ENCODE data around the gene LARGE1. TPM values are rescaled to one million over a fixed set of nuclear protein-coding genes. Genes with fewer than 3 reads are reported as not detected.

Gene LARGE1
- total RNA-seq, 1 experiment from 2014 or later, result 23.5 TPM

- Histone ChIP-seq H3K4me3 (no peak overlapping the region), H3K36me3 (no peaks in the 10 kb centered on the region), H3K27me3 (no peaks in the 10 kb centered on the region), H3K9me3 (replicated peaks) (no peaks in the 10 kb centered on the region), H3K4me1 (peaks cover 20% of the 10 kb centered on the region), H3K27ac (peak overlapping the region; percentile 81; the same call in 1 of the 2 replicates)
- no peak for DNase-seq
These were observed 584.5 kb downstream of the LARGE1 start for GRCh38 chr22:33335611-33336279.

DNA sequence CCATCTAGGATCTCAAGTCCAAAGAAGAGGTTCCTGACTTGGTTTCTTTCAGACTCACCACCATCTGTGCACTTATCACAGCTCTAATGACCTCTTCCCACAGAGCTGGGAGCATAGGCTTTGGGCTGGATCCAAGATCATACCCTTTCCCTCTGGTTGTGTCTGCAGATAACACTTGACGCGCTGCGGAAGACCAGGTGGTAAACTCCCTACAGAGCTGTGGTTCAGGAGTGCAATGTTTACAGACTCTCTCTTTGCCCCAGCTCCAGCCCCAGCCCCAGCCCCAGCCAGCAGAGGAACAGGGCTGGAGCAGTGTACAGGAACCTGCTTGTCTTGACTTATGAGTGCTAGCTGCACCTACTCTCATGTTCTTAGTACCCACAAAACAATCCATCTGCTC lies 587.7 kb downstream of the LARGE1 start:
- no peak overlapping the region for H3K4me3 ChIP-seq
- peak; percentile 13 to 43 for DNase-seq
- peaks cover 20% of the 10 kb centered on the region for H3K4me1 ChIP-seq
- no peaks in the 10 kb centered on the region for H3K36me3 ChIP-seq
- no peak overlapping the region for H3K27ac ChIP-seq
- no peaks in the 10 kb centered on the region for H3K27me3 ChIP-seq
- H3K9me3 ChIP-seq (replicated peaks), result no peaks in the 10 kb centered on the region

GRCh38 chr22:33331017-33331416 lies 589.3 kb downstream of the LARGE1 start:
- Histone ChIP-seq H3K4me1 (peaks cover 20% of the 10 kb centered on the region), H3K4me3 (no peak overlapping the region), H3K36me3 (no peaks in the 10 kb centered on the region), H3K9me3 (replicated peaks) (no peaks in the 10 kb centered on the region), H3K27ac (no peak overlapping the region), H3K27me3 (no peaks in the 10 kb centered on the region)
- no peak for DNase-seq

GRCh38 chr22:33330534-33330933 lies 589.7 kb downstream of the LARGE1 start:
- H3K9me3 ChIP-seq (replicated peaks), result no peaks in the 10 kb centered on the region
- peaks cover 20% of the 10 kb centered on the region for H3K4me1 ChIP-seq
- H3K27ac ChIP-seq, result no peak overlapping the region
- no peaks in the 10 kb centered on the region for H3K36me3 ChIP-seq
- H3K4me3 ChIP-seq, result no peak overlapping the region
- DNase-seq, result no peak
- no peaks in the 10 kb centered on the region for H3K27me3 ChIP-seq

GRCh38 chr22:33329398-33329797 lies 590.9 kb downstream of the LARGE1 start:
- Histone ChIP-seq H3K9me3 (replicated peaks) (no peaks in the 10 kb centered on the region), H3K36me3 (no peaks in the 10 kb centered on the region), H3K4me3 (no peak overlapping the region), H3K27ac (no peak overlapping the region), H3K27me3 (no peaks in the 10 kb centered on the region), H3K4me1 (peaks cover 10% of the 10 kb centered on the region; the same call in 1 of the 2 replicates)
- no peak for DNase-seq

DNA sequence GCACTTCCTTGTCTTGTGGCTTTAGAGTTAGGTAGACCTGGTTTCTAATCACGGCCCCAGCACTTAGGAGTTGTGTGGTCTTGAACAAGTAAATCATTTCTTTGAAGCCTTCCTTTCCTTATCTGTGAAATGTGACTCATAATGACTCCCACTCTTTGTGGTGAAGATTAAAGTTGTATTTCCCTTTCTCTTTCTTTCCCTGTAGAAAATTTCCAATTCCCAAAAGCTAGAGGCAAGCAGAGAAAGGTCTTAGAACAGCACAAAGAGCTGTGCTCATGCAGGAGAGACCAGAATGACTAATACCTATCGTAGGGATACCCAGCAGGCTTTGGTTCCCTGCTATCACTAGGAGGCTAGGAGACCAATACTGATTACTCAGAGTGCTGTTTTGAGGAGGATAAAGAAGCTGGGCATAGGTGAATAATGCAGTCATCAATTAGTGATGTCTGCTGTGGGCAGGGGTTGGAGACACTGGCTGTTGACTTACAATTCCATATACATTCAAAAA lies 591.4 kb downstream of the LARGE1 start:
- Histone ChIP-seq H3K27ac (no peak overlapping the region), H3K36me3 (no peaks in the 10 kb centered on the region), H3K27me3 (no peaks in the 10 kb centered on the region), H3K9me3 (replicated peaks) (no peaks in the 10 kb centered on the region), H3K4me1 (peaks cover 6% of the 10 kb centered on the region; the same call in 1 of the 2 replicates), H3K4me3 (no peak overlapping the region)
- DNase-seq, result peak in 1 of 2 experiments; percentile 10

- H3K27me3 ChIP-seq, result no peaks in the 10 kb centered on the region
- no peaks in the 10 kb centered on the region for H3K9me3 ChIP-seq (replicated peaks)
- no peaks in the 10 kb centered on the region for H3K36me3 ChIP-seq
- peaks cover 1% of the 10 kb centered on the region; the same call in 1 of the 2 replicates for H3K4me1 ChIP-seq
- H3K4me3 ChIP-seq, result no peak overlapping the region
- no peak for DNase-seq
- H3K27ac ChIP-seq, result no peak overlapping the region
These were observed 592.9 kb downstream of the LARGE1 start for GRCh38 chr22:33327348-33327860.

GRCh38 chr22:33326540-33327295 lies 593.6 kb downstream of the LARGE1 start:
- DNase-seq, result no peak
- no peaks in the 10 kb centered on the region for H3K27me3 ChIP-seq
- H3K9me3 ChIP-seq (replicated peaks), result no peaks in the 10 kb centered on the region
- H3K36me3 ChIP-seq, result no peaks in the 10 kb centered on the region
- no peaks in the 10 kb centered on the region for H3K4me1 ChIP-seq
- H3K4me3 ChIP-seq, result no peak overlapping the region
- H3K27ac ChIP-seq, result no peak overlapping the region

DNA sequence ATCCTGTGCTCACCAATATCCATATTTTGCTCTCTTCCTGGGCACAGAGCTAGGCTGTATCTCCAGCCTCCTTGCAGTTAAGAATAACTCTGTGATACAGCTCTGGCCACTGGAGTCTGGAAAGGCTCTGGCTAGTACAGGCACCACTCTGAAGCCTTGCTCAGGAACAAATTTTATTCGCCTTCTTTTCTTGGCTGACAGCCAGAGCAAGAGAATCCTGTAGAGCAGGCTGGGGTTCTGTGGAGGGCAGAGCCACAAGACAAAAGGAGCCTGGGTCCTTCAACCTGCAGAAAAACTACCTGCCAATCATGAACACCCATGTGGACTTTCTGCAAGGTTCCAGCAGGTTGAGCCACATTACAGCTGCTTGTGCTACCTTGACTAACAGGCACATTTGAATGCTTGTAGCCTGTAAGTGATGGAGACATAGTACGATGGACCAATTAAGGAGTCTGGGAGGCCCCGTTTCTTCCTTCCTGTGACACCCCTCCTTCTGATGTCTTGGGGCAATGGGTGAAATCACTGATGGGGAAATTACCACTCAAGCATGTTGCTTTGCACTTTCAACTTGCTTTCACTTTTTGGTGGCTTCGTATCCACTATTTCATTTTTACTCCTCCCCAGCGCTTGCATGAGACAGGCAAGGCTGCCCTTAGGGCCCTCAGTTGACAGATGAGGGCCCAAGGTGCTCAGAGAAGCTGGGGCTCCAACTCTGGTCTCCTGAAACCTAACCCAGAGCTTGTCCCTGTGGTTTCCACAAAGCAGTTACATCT lies 594.9 kb downstream of the LARGE1 start:
- Histone ChIP-seq H3K27ac (no peak overlapping the region), H3K4me3 (no peak overlapping the region), H3K4me1 (no peaks in the 10 kb centered on the region), H3K36me3 (no peaks in the 10 kb centered on the region), H3K27me3 (no peaks in the 10 kb centered on the region), H3K9me3 (replicated peaks) (no peaks in the 10 kb centered on the region)
- DNase-seq, result peak in 1 of 2 experiments; percentile 19

- DNase-seq, result no peak
- Histone ChIP-seq H3K27ac (no peak overlapping the region), H3K36me3 (no peaks in the 10 kb centered on the region), H3K9me3 (replicated peaks) (no peaks in the 10 kb centered on the region), H3K4me1 (no peaks in the 10 kb centered on the region), H3K27me3 (no peaks in the 10 kb centered on the region), H3K4me3 (no peak overlapping the region)
These were observed 596.0 kb downstream of the LARGE1 start for GRCh38 chr22:33324228-33324627.

GRCh38 chr22:33321466-33321865 lies 598.8 kb downstream of the LARGE1 start:
- Histone ChIP-seq H3K9me3 (replicated peaks) (no peaks in the 10 kb centered on the region), H3K4me3 (no peak overlapping the region), H3K4me1 (no peaks in the 10 kb centered on the region), H3K27me3 (no peaks in the 10 kb centered on the region), H3K36me3 (no peaks in the 10 kb centered on the region), H3K27ac (no peak overlapping the region)
- DNase-seq, result no peak

DNA sequence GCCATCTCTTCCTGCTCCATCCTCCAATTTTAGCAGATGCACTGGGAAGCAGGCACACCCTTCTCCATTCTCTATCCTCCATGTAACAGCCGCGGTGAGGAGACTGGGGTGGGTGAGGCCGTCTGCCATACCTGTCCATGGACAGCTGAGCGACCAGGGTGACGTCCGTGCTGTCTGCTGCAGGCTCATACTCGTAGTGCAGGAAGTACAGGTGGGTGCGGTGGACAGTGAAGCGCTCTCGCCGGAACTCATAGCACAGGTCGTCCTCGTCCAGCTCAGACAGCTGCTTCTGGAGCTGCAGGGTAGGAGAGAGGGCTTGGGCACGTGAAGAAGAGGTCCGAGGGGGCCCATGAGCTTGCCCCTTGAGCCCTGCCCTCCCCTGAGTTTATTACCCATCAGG lies 604.3 kb downstream of the LARGE1 start:
- Histone ChIP-seq H3K4me3 (no peak overlapping the region), H3K36me3 (no peaks in the 10 kb centered on the region), H3K27me3 (no peaks in the 10 kb centered on the region), H3K9me3 (replicated peaks) (no peaks in the 10 kb centered on the region), H3K27ac (no peak overlapping the region), H3K4me1 (no peaks in the 10 kb centered on the region)
- no peak for DNase-seq

GRCh38 chr22:33315117-33315516 lies 605.2 kb downstream of the LARGE1 start:
- no peak for DNase-seq
- Histone ChIP-seq H3K9me3 (replicated peaks) (no peaks in the 10 kb centered on the region), H3K36me3 (no peaks in the 10 kb centered on the region), H3K4me3 (no peak overlapping the region), H3K27me3 (no peaks in the 10 kb centered on the region), H3K4me1 (no peaks in the 10 kb centered on the region), H3K27ac (no peak overlapping the region)

DNA sequence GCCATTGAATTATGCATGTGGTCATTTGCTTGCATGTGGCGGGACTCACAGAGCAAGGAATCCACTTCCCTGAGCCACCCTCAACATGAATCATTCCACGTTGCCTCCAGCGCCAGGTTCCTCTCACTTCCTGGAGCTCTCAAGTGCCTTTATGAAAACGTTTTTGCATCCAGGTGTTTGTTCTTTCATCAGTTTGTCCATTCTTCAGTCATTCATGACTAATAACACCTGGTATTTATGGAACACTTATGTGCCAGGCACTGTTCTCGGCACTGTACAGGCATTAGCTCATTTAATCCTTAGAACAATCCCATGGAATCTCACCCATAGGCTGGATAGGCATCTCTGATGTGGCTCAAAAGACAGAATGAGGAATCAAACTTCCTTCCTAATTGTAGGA lies 606.0 kb downstream of the LARGE1 start:
- H3K36me3 ChIP-seq, result no peaks in the 10 kb centered on the region
- H3K9me3 ChIP-seq (replicated peaks), result no peaks in the 10 kb centered on the region
- H3K27ac ChIP-seq, result no peak overlapping the region
- no peak overlapping the region for H3K4me3 ChIP-seq
- no peak for DNase-seq
- H3K4me1 ChIP-seq, result no peaks in the 10 kb centered on the region
- no peaks in the 10 kb centered on the region for H3K27me3 ChIP-seq

GRCh38 chr22:33303099-33303498 lies 617.2 kb downstream of the LARGE1 start:
- Histone ChIP-seq H3K4me3 (no peak overlapping the region), H3K27me3 (no peaks in the 10 kb centered on the region), H3K4me1 (no peaks in the 10 kb centered on the region), H3K27ac (no peak overlapping the region), H3K36me3 (no peaks in the 10 kb centered on the region), H3K9me3 (replicated peaks) (no peaks in the 10 kb centered on the region)
- DNase-seq, result no peak

All from SJCRH30 (cell line).